Fibroblast of skin of left biceps (primary cell): ENCODE results near the gene PLEKHB2.
"Not testable (repeated sequence)": the region's sequence is repeated elsewhere in the genome, so short reads cannot be mapped to it uniquely, and the experiment has no call there.

Experiments
- DNase-seq, 2 experiments: peaks; one replicate each; pipeline ENCODE4 v3.0.0-alpha.2; 2013; ENCODE audit warnings: low read depth in 2 of 2

Gene PLEKHB2

GRCh38 chr2:131093696-131094462, 11.3 kb upstream of the PLEKHB2 start:
- DNase-seq = no peak

GRCh38 chr2:131094463-131095281, 10.5 kb upstream of the PLEKHB2 start:
- no peak for DNase-seq

- DNase-seq = no peak
Measured at GRCh38 chr2:131103165-131103564, 2.0 kb upstream of the PLEKHB2 start.

- DNase-seq = no peak
Measured at GRCh38 chr2:131104487-131105155, 515 bp upstream of the PLEKHB2 start.

- DNase-seq = no peak
Measured at GRCh38 chr2:131105950-131106801, 1.0 kb downstream of the PLEKHB2 start.

GRCh38 chr2:131112529-131112928, 7.4 kb downstream of the PLEKHB2 start:
- no peak for DNase-seq

- DNase-seq = no peak
Measured at GRCh38 chr2:131113566-131114227, 8.6 kb downstream of the PLEKHB2 start.

- DNase-seq = not testable (repeated sequence)
Measured at GRCh38 chr2:131114950-131115349, 9.8 kb downstream of the PLEKHB2 start.

- DNase-seq = no peak
Measured at GRCh38 chr2:131115752-131116151, 10.6 kb downstream of the PLEKHB2 start.

- DNase-seq = no peak
Measured at GRCh38 chr2:131120815-131121317, 15.7 kb downstream of the PLEKHB2 start.

GRCh38 chr2:131121464-131121863, 16.3 kb downstream of the PLEKHB2 start:
- no peak for DNase-seq

GRCh38 chr2:131122496-131122895, 17.4 kb downstream of the PLEKHB2 start:
- no peak for DNase-seq

GRCh38 chr2:131123192-131123591, 18.1 kb downstream of the PLEKHB2 start:
- no peak for DNase-seq

GRCh38 chr2:131125195-131125757, 20.1 kb downstream of the PLEKHB2 start:
- no peak for DNase-seq

GRCh38 chr2:131126436-131126835, 21.3 kb downstream of the PLEKHB2 start:
- DNase-seq = no peak

- no peak for DNase-seq
Measured at GRCh38 chr2:131127076-131127475, 21.9 kb downstream of the PLEKHB2 start.

- no peak for DNase-seq
Measured at GRCh38 chr2:131127981-131128380, 22.8 kb downstream of the PLEKHB2 start.

GRCh38 chr2:131130298-131130596, 25.1 kb downstream of the PLEKHB2 start:
- DNase-seq = no peak

- DNase-seq = no peak
Measured at GRCh38 chr2:131132729-131133128, 27.6 kb downstream of the PLEKHB2 start.

- no peak for DNase-seq
Measured at GRCh38 chr2:131140581-131140980, 35.4 kb downstream of the PLEKHB2 start.

- DNase-seq = no peak
Measured at GRCh38 chr2:131142849-131143248, 37.7 kb downstream of the PLEKHB2 start.
